Heart right ventricle (tissue), 16 donors: ENCODE measurements around the gene PLIN4. TPM values are rescaled to one million over a fixed set of nuclear protein-coding genes. Genes with fewer than 3 reads are reported as not detected.

ENCODE experiments used
- ATAC-seq, 8 donors: fragments of 200-7000 bp; cut with Tn5 transposase; one replicate each; pipeline ENCODE4 v1.9.1; 2020; ENCODE audit warnings: mild to moderate bottlenecking in 8 of 8, moderate library complexity in 8 of 8, moderate number of reproducible peaks in 1 of 8
- DNase-seq, 2 donors: peaks; one replicate each; pipeline ENCODE4 v3.0.0-alpha.2; 2020
- H3K27ac ChIP-seq, 10 donors: fragments of 200-600 bp; sonication (generic) in 2 of 10; one replicate each; pipeline versions ENCODE4 v1.5.0 to v1.8.0; 2020 to 2022; ENCODE audit warnings: mild to moderate bottlenecking in 3 of 10
- H3K27me3 ChIP-seq, 7 donors: fragments of 200-600 bp; one replicate each; pipeline ENCODE4 v1.8.0; 2021 to 2022; ENCODE audit warnings: mild to moderate bottlenecking in 2 of 7
- H3K36me3 ChIP-seq, 9 donors: fragments of 200-600 bp; sonication (generic) in 1 of 9; one replicate each; pipeline versions ENCODE4 v1.5.0 to v1.8.0; 2020 to 2022; ENCODE audit warnings: mild to moderate bottlenecking in 2 of 9
- H3K4me1 ChIP-seq, 9 donors: fragments of 200-600 bp; sonication (generic) in 1 of 9; one replicate each; pipeline versions ENCODE4 v1.5.0 to v1.8.0; 2020 to 2022; ENCODE audit warnings: mild to moderate bottlenecking in 4 of 9
- H3K4me3 ChIP-seq, 10 donors: fragments of 200-600 bp; sonication (generic) in 2 of 10; one replicate each; pipeline versions ENCODE4 v1.5.0 to v1.8.0; 2020 to 2022; ENCODE audit warnings: mild to moderate bottlenecking in 7 of 10, moderate library complexity in 2 of 10
- H3K9me3 ChIP-seq, 11 donors: fragments of 200-600 bp in 10 of 11; sonication (generic) in 2 of 11; one replicate each; pipeline versions ENCODE4 v1.5.0 to v1.8.0; 2013 to 2022; ENCODE audit warnings: mild to moderate bottlenecking in 2 of 11, control low read depth in 1 of 11, moderate library complexity in 1 of 11
- WGBS, 2 donors: extraction: QIAGEN DNeasy Blood & Tissue Kit; methylation state at CpG; one replicate each; pipeline ENCODE4 v1.1.7; 2013; ENCODE audit warnings: inconsistent platforms in 1 of 2; 5-methylcytosine and 5-hydroxymethylcytosine counted together
- intact Hi-C, 10 donors: fragments of 100-400 bp; cut with DNase I; formaldehyde crosslinking; loops; one replicate each; pipeline versions ENCODE4 v1.11.1 to v1.14.2; 2022
- polyA plus RNA-seq, 2 donors: library from polyadenylated mRNA; stranded (reverse); fragments of 200-250 nt; gene quantifications; one replicate each; pipeline ENCODE4 v1.2.3, GENCODE V29; 2013
- total RNA-seq, 10 donors: library from RNA; stranded (reverse); fragmentation: NEBNext Ultra II Directional in 3 of 10; extraction: Animal tissue kit (Norgen Biotek cat#: 25700) in 3 of 10; gene quantifications; one replicate each; pipeline versions ENCODE4 v1.2.1 to v1.2.4, GENCODE V29; 2021 to 2023
- TF ChIP-seq, protein P1 (sequence below), 9 donors: fragments of 200-600 bp; sonication (generic) in 2 of 9; IDR thresholded peaks; one replicate each; pipeline versions ENCODE4 v1.5.0 to v1.8.0; 2021 to 2022; ENCODE audit warnings: antibody characterized with exemption in 9 of 9, mild to moderate bottlenecking in 5 of 9, moderate library complexity in 1 of 9
- donor health status: Arrhythmogenic right ventricular cardiomyopathy.
- donor health status: ischemic (EF 13 %, LVEDD 7.1; RV severe dilation, severe dysfunction).
- donor health status: healthy with polysubstance abuse.
- donor health status: DM: no; HTN: yes; CAD: no.
- donor health status: DM: no; HTN: no; CAD: no.
- donor health status: ischemic (EF 25% LVEDD 6.9; RV normal size, moderate dysfunction).
- donor health status: ischemic (EF 25% LVEDD 5.7; RV mildly dilated, moderate dysfunction).
- donor health status: healthy.
- donor health status: DM: yes; HTN: yes; CAD: no.
- donor health status: Ischemic cardiomyopathy.
- donor health status: ischemic (EF 35%, LVEDD 5.7; RV mildly dilated, moderate dysfunction).
- donor health status: nonischemic (EF 11% LVEDD 7.7; RV severe dilation, severe dysfunction).
- donor health status: DM: yes; HTN: yes; CAD: no.
- donor health status: PGD.
- donor health status: ischemic (EF 29% LVEDD 5.4; RV normal size, mild dysfunction).
- donor health status: nonischemic (EF 23%, LVEDD 6.1; RV moderate dilation, normal function).

The PLIN4 gene
- total and polyA plus RNA-seq, 12 donors: 42.0 to 416 (median 198) TPM

DNA sequence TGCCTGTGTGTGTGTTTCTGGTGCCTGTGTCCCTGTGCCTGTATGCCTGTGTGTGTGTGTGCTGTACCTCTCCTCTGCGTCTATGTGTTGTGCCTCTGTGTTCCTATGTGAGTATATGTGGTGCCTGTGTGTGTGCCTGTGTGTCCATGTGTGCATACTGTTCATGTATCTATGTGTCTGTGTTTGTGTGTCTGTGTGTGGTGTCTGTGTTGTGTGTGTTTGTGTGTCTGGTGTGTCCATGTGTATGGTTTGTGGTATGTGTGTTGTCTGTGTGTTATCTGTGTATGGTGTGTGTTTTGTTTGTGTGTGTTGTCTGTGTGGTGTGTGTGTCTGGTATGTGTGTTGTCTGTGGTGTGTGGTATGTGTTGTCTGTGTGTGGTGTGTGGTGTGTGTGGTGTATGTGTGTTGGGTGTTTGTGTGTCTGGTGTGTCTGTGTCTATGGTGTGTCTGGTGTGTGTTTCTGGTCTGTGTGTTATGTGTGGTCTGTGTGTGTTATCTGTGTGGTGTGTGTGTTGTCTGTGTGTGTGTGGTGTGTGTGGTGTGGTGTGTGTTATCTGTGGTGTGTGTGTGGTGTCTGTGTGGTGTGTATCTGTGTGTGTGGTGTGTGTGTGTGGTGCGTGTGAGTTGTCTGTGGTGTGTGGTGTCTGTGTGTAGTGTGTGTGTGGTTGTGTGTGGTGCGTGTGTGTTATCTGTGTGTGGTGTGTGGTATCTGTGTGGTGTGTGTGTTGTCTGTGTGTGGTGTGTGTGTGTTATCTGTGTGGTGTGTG is 25.8 kb downstream of the PLIN4 start:
- Histone ChIP-seq H3K4me1 (no peaks in the 10 kb centered on the region), H3K27ac (no peak overlapping the region), H3K36me3 (peaks cover 0 to 87% (median 43%) of the 10 kb centered on the region in 9 donors), H3K4me3 (no peak overlapping the region), H3K27me3 (no peaks in the 10 kb centered on the region), H3K9me3 (no peaks in the 10 kb centered on the region)
- TF ChIP-seq, protein P1, sequence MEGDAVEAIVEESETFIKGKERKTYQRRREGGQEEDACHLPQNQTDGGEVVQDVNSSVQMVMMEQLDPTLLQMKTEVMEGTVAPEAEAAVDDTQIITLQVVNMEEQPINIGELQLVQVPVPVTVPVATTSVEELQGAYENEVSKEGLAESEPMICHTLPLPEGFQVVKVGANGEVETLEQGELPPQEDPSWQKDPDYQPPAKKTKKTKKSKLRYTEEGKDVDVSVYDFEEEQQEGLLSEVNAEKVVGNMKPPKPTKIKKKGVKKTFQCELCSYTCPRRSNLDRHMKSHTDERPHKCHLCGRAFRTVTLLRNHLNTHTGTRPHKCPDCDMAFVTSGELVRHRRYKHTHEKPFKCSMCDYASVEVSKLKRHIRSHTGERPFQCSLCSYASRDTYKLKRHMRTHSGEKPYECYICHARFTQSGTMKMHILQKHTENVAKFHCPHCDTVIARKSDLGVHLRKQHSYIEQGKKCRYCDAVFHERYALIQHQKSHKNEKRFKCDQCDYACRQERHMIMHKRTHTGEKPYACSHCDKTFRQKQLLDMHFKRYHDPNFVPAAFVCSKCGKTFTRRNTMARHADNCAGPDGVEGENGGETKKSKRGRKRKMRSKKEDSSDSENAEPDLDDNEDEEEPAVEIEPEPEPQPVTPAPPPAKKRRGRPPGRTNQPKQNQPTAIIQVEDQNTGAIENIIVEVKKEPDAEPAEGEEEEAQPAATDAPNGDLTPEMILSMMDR (IDR thresholded peaks at IDR 0.05): no peak
- intact Hi-C loops: loop anchor here in 1 of 10 donors (2.0 kb wide), 1 partner anchor 16 kb away; no protein-coding TSS in a partner anchor
- 97 to 98% methylated on average over 3 of the region's 3 CpGs for WGBS, 2 donors
- no peak for ATAC-seq
- no peak for DNase-seq

DNA sequence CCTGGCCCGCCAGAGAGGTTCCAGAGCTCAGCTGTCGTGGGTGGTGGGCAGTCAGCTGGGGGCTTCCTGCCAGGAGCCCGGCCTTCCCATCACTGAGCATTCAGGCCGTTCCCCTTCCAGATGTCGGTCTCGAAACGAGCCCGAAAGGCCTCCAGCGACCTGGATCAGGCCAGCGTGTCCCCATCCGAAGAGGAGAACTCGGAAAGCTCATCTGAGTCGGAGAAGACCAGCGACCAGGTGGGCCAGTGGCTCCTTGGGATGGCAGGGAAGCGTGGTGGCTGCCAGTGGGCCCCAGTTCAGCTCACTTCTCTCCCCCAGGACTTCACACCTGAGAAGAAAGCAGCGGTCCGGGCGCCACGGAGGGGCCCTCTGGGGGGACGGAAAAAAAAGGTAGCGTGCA is 26.8 kb downstream of the PLIN4 start:
- WGBS, 2 donors: 96% methylated on average over 21 of the region's 21 CpGs
- DNase-seq (no peak), ATAC-seq (no peak)
- H3K4me1 ChIP-seq: no peaks in the 10 kb centered on the region
- no peak overlapping the region for H3K4me3 ChIP-seq
- no peaks in the 10 kb centered on the region for H3K9me3 ChIP-seq
- TF ChIP-seq, protein P1 (IDR thresholded peaks at IDR 0.05): no peak
- H3K27ac ChIP-seq: no peak overlapping the region
- peaks cover 0 to 87% (median 32%) of the 10 kb centered on the region in 9 donors for H3K36me3 ChIP-seq
- H3K27me3 ChIP-seq: no peaks in the 10 kb centered on the region
- intact Hi-C loops: no loop called here

DNA sequence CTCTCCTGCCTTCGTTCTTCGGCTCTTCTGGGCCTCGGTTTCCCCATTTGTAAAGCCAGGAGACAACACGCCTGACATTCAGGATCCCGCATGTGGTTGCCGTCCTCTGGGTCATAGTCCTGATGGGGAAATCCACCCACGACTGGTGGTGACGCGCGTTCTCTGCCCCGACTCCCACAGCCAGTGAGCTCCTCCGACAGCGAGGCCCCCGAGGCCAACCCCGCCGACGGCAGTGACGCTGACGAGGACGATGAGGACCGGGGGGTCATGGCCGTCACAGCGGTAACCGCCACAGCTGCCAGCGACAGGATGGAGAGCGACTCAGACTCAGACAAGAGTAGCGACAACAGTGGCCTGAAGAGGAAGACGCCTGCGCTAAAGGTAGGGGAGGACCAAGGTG is 29.8 kb downstream of the PLIN4 start:
- no peak for DNase-seq
- no peak for ATAC-seq
- Histone ChIP-seq H3K27me3 (no peaks in the 10 kb centered on the region), H3K27ac (no peak overlapping the region), H3K9me3 (no peaks in the 10 kb centered on the region), H3K4me1 (no peaks in the 10 kb centered on the region), H3K4me3 (no peak overlapping the region), H3K36me3 (peaks cover 0 to 75% (median 18%) of the 10 kb centered on the region in 9 donors)
- TF ChIP-seq, protein P1 (IDR thresholded peaks at IDR 0.05): no peak
- intact Hi-C loops: no loop called here
- 93 to 95% methylated on average over 29 of the region's 29 CpGs for WGBS, 2 donors

DNA sequence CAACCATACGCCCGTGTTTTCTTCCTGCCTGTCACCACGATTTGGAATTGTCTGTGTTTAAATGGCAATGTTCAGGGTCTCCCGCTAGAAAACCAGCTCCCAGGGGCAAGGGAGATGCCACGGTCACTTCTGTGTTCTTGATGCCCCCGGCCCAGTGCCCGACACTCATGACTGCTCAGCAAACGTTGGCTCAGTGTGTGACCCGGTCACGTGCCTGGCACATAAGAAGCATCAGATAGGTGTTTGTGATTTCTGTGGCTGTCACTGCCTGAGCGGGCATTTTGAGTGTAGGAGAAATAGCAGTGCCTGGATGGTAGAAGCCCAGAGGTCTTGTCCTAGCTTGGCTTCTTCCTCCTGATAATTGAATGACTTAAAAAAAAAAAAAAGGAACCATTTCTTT is 30.7 kb downstream of the PLIN4 start:
- ATAC-seq (peak in 5 of 8 donors; percentile 39 to 68 (median 50)), DNase-seq (no peak)
- H3K9me3 ChIP-seq: no peaks in the 10 kb centered on the region
- no peaks in the 10 kb centered on the region for H3K27me3 ChIP-seq
- no peak overlapping the region for H3K27ac ChIP-seq
- peaks cover 0 to 81% (median 15%) of the 10 kb centered on the region in 9 donors for H3K36me3 ChIP-seq
- H3K4me3 ChIP-seq: no peak overlapping the region
- WGBS, 2 donors: 59 to 70% methylated on average over 11 of the region's 11 CpGs
- intact Hi-C loops: no loop called here
- no peaks in the 10 kb centered on the region for H3K4me1 ChIP-seq
- TF ChIP-seq, protein P1 (IDR thresholded peaks at IDR 0.05): no peak
